HG02798 (cell line): ENCODE results near the gene SH3PXD2B.
A peak's percentile ranks its signal among the peaks of the same experiment; 100 is the strongest.
"Not testable (repeated sequence)": the region's sequence is repeated elsewhere in the genome, so short reads cannot be mapped to it uniquely, and the experiment has no call there.

ENCODE experiments used
- ATAC-seq: cut with Tn5 transposase; IDR thresholded peaks from one replicate; pipeline ENCODE4 v1.9.1; 2021; ENCODE audit warnings: mild to moderate bottlenecking; ENCODE audit not compliant: unreplicated experiment, poor library complexity

Gene SH3PXD2B

DNA sequence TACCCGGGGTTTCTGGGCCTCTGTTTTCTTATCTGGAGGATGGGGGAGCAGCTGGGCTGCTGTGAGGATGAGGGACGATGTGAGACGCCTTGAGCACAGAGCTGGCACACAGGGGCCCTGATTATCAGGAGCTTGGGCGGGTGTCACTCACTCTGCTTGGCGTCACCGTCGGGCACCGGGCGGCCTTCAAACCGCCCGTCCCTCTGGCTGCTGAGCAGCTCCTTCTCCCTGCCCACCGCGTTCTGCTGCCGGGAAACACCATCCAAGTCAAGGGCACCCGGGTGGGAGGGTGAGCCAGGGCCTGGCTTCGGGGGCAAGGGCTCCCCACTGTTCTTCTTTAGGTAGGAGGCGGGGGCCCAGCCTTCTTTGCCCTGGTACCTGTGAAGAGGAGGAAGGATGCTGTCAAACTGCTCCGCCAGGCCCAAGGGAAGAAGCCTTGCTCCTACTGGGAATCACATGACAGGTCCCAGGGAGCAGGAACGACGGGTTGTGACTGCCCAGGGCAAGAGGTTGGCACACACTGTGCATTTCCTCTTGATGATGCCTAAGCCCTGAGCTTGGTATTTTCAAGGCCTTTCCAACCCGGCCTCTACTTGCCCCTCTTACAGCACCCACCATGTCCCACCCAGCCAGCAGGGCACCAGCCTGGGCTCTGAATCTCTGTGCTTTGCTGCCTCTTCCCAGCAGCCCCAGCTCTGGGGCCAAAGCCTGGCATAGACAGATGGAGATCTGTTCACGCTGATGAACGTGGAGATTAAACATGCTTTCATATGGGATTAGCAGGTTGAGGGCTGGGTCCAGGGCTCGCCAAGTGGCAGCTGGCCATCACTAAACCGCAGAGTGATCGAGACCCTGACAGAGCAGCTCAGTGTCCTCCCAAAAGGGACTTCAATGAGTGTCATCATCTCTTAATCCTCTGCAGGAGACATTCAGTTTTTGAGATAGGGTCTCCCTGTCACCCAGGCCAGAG is 103.8 kb downstream of the SH3PXD2B start:
- no peak for ATAC-seq

DNA sequence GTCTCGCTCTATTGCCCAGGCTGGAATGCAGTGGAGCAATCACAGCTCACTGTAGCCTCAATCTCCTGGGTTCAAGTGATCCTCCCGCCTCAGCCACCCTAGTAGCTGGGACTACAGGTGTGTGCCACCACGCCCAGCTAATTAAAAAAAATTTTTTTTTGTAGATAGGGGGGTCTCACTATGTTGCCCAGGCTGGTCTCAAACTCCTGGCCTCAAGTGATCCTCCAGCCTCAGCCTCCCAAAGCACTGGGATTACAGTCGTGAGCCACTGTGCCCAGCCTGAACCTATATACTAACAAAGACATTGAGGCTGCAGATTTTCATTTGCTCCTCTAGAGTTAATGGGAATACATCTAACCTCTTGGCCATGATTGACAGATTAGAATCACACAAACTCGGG is 105.6 kb downstream of the SH3PXD2B start:
- not testable (repeated sequence) for ATAC-seq

DNA sequence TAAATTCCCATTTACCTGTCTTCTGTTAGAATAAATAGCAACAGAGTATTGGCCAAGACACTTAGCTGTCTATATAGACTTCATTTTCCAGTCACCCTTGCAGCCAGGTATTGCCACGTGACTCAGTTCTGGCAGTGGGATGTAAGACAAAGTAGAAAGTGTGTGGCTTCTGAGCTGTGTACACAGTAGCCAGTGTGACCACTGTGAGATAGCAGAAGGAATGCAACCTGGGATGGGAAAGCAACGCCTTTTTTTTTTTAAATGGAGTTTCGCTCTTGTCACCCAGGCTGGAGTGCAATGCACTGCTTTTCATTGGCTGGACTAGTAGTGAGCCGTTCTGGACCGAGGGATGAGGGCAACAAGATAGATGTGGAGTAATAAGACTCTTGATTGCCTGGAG is 106.2 kb downstream of the SH3PXD2B start:
- no peak for ATAC-seq

DNA sequence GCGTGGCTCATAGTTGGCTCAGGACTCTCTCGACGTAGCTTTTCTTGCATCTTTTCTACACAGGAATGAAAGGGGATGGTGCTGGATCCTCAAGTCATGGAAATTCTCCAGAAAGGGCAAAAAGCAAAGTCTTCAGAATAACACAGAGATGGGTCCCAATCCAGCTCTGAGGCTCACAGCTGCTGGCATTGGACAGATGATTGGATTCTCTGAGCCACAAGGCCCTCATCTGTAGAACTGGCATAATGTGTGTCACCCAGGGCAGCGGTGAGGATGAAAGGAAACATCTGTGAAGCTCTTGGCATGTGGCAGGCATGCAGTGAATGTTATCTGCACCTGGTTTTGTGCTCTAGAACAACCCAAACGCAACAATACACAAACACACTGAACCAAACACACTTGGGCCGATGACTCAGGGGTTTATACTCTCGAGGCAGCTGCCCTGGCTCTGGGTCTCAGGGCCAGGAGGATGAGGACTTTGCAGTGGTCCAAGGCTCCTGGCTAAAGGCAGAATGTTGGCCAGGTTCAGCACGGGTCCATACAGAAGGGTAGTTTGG is 106.8 kb downstream of the SH3PXD2B start:
- no peak for ATAC-seq

DNA sequence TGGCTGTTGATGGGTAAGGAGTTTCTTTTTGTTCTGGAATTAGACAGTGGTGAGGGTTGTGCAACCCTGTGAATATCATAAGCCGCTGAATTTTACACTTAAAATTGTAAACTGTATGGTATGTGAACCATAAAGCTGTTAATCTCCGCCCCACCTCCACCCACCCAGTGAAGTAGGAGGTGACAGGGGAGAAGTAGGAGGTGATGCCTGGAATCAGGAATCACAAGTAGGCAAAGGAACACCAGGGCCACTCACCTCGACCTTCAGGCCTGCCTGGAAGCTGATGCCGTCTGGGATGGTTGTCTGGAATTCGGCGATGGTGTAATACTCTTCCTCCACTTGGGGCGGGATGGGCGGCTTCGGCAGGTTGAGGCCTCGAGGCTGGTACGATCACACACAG is 108.4 kb downstream of the SH3PXD2B start:
- no peak for ATAC-seq

DNA sequence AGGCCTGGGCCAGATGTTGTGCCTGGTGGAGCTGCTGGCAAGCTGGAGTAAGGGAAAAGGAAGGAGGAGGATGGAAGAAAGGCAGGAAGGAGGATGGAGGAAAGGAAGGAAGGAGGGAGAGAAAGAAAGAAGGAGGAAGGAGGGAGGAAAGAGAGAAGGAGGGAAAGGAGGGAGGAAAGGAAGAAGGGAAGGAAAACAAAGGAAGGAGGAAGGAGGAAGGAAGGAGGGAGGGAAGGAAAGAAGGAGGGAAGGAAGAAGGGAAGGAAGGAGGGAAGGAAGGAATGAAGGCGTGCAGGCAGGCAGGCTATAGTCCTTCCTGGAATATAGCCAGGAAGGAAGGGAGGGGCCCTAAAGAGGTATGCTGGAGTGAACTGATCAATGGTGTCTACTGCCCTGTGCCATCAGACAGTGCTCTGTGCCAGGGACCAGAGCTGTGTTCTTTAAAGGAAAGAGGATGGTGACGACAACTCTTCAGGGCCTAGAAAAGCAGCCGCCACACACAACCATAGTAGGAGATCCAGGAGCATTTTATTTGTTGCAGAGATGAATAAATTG is 109.4 kb downstream of the SH3PXD2B start:
- ATAC-seq: no peak

DNA sequence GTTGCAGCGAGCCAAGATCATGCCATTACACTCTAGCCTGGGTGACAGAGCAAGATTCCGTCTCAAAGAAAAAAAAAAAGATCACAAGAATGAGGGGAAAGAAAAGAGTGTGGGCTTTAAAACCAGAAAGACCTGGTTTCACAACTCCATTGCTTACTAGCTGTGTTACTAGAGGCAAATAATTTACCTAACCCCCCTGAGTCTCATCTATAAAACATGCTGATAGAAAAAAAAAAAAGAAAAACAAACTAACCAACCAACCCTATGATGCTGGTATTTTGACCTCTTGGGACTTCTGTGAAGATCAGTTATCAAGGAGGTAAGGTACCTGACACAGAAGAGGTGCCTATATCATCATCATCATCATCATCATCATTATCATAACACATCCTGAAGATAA is 110.6 kb downstream of the SH3PXD2B start:
- no peak for ATAC-seq

DNA sequence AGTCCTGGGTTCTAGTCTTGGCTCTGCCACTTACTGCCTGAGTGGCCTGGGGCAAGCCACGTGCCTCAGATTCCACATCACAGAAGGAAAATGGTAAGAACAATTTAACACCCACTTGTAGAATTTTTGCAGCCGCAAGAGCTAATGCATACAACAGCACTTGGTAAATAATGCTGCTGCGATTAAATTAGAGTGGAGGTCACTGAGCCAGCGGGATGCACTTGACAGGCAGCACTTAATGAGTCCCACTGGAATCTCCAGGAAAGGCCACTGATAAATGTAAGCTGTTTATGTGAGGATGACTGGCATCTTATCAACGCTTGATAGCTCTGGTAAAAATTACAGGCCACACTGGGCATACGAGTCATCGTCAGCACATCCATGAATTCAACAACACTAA is 111.4 kb downstream of the SH3PXD2B start:
- ATAC-seq: no peak

DNA sequence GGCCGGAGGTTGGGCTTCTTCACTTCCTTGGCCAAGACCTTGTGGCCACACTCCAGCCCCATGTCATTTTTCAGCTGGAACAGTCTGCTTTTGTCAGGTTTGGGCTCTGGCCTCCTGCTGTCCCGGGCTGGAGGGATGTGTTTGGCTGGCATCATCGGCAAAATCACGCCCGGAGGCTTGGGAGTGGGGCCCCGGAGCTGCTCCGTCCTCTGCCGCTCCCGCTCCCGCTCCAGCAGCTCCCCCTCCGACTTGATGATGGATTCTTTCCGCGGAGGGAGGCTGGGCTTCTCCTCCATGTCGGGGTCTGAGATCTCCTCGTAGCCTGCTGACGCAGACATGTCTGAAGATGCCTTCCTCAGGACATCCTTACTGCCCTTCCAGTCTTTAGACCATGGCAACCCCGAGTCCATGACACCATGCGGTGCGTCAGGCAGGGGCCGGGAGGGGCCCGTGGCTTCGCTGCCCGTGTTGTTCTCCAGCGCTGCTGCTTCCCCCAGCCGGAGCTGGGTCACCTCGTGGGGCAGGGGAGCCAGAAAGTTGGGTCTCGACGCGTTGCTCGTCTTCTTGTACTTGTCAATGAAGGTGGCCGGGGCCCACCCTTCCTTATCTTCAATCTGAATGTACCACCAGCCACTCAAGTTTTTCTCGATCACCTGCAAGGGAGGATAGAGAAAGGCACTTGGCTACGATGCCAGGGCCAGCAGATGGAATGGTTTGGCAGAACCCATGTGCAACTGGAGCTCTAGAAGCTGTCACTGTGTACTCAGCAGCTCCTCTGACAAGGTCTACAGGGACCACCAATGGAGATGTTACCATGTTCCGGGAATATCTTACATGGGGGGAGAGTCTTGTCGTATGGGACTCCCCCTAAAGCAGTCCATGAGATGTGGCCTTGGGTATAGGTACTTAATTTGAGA is 114.8 kb downstream of the SH3PXD2B start:
- no peak for ATAC-seq

DNA sequence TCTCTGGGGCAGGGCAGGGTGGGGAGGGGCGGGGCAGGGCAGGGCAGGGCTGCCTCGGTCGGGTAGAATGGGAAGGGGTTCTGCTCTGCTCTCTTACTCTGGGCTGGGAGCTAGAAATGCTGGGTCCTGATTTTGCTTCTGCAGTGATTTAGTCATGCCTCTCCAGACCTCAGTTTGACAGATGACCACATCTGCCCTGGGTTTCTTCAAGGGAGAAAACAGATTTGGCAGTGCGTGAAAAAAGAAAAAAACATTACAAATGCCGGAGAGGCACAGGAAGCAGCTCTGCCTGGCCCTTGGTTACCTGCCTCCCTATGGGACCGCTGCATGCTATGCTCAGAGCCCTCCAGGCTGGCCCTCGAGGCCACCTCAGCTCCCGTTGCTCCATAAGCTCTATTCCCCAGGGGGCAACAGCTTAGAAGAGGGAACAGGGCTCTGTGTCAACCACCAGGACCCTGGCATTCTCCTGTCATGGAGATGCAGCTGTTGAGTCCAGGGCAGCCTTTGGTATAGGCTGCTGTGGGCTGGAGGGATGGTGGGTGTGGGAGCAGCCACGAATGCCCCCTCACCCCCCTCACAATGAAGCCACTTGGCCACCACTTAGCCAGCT is 117.5 kb downstream of the SH3PXD2B start:
- no peak for ATAC-seq

DNA sequence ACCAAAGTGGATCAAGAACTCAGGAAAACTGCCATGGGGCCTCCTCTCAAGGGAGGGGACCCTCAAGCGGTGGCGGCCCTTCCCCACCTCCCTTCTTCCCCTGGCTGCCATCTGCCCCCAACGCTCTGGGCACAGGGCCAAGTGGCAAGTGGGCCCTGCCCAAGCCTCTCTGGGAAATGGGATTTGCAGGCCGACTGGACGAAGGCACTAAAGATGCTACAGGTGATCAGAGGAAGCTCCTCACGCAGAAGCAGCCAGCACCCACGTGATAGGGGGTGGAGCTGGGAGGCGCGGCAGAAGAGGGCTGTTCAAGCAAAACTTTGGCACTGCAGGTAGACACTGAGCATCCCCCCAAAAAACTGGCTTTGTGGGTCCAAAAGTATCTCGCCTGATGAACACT is 118.1 kb downstream of the SH3PXD2B start:
- ATAC-seq: no peak

DNA sequence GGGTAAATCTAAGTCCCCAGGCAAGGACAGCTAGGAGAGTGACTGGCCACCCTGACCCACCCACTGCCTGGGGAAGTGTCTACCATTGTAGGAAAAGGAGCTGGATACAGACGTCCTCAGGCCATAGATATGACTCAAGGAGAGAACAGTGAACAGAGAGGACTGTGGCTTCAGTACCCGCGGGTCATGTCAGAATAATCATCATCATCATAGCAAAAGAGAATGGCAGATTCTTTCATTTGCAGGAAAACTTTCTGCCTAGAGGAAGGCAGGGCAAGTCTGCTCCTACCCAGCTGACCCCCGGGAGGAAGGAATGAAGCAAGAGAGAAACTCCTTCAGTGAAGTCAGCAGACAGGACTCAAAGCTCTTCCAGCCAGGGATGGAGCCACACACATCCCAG is 118.6 kb downstream of the SH3PXD2B start:
- ATAC-seq: no peak

DNA sequence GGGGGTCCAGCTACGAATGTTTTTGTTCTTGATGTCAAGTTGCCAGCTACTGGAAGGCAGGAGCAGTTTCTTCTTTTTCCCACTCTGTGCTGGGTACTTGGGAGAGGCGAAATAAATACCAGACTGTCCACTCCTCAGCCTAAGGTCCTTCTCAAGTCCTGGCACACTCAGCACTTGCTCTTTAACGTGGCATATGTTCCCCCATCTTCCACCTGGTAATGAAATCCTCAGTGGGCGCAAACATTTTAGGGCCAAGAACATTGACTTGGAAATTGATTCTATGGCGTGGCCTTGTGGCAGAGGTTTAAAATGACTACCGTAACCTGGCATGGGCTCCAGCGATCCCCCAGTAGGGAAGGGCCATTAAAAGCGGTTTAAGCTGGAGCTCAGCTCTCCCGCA is 119.7 kb downstream of the SH3PXD2B start:
- no peak for ATAC-seq

DNA sequence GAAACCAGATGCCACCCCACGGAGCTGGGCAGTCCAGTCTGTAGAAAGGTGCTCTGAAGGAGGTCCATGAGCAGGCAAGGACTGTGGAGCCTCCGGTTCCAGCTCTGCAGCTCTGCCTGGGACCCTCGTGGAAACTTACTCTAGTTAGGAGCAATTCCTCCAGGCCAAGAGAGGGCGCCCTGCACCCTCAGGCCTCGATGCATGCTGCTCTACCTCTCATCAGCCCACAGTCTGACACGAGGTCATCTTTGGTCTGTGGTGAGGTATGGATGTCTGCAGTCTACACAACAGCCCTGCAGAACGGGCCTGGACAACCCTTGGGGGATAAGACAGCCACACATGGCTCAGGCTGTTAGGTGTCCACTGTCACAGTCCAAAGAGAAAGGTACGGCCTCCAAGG is 120.1 kb downstream of the SH3PXD2B start:
- no peak for ATAC-seq

DNA sequence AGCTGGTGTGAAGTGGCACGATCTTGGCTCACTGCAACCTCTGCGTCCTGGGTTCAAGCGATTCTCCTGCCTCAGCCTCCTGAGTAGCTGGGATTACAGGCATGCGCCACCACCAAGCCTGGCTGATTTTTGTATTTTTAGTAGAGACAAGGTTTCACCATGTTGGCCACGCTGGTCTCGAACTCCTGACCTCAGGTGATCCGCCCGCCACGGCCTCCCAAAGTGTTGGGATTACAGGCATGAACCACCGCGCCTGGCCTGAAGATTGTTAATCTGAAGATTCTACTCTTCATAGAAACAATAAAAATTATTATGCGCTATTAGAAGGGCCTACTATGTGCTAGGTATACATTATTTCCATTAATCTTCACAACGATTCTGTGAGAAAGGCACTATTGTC is 127.4 kb downstream of the SH3PXD2B start:
- not testable (repeated sequence) for ATAC-seq

DNA sequence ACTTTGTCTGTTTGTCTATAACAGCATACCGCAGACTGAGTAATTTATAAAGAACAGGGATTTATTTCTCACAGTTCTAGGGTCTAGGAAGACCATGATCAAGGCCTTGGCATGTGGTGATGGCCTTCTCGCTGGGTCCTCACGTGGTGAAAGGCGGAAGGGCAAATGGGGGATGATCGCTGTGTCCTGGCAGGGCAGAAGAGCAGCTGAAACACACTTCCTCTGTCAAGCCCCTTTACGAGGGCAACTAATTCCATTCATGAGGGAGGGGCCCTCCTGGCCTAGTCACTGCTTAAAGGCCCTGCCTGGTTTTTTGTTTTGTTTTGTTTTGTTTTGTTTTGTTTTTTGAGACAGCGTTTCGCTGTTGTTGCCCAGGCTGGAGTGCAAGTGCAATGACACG is 128.9 kb downstream of the SH3PXD2B start:
- no peak for ATAC-seq

DNA sequence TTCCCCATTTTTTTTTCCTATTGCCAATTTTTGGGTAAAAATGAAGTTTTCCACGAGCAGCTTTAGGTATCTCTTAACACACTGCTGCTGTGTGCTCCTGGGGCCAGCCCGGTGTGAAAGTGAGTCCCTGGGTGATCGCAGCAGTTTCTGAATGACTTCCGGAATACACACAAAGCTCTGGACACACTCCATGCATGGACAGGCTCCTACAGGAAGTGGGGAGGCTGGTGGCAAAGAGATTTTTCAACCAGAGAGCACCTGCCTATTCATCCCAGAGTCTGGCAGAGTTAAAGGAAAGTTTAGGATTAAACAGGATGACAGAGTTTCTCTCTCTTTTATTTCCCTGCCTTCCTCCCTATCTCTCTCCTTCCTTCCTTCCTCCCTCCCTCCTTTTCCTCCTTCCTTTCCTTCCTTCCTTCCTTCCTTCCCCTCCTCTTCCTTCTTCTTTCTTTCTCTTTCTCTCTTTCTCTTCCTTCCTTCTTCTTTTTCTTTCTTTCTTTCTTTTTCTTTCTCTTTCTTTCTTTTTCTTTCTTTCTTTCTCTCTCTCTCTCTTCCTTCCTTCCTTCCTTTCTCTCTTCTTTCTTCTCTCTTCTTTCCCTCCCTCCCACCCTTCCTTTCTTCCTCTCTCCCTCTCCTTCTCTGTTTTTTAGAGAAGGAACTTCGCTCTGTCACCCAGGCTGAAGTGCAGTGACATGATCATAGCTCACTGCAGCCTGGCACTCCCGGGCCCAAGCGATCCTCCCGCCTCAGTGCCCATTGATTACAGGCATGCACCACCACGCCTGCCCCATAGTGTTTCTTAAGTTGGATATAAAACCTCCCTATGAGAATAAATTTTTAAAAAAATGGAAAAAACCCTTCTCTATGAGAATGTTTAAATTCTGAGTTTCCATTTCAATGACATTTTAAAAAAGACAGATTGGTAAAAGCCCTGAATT is 132.0 kb downstream of the SH3PXD2B start:
- peak; percentile 67 for ATAC-seq

DNA sequence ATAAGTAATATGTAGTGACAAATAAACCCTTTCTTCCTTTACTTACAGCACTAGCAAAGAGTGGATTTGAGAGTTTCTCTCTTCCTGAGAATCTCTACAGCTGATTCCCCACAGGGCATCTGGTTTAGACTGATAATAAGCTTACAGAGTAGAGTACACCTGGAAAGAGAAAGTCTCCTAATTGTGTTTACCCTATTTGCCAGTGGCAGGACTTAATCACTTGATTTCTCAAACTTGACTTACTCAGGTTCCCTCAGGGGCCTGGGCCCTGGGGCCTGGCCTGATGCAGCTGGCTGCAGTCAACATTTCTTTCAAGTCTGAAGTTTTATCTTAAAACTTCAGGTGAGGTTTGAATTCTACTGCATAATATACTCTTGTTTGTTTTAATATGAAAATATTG is 132.7 kb downstream of the SH3PXD2B start:
- ATAC-seq: no peak
